Upper lobe of left lung (tissue), 4 donors: Measurements from ENCODE around the gene CGREF1.

Experiments used
- POLR2A ChIP-seq, 4 donors: fragments of 450-650 bp; IDR thresholded peaks; one replicate each; pipeline ENCODE4 v1.5.1; 2016 to 2017; ENCODE audit warnings: antibody characterized with exemption in 4 of 4, mild to moderate bottlenecking in 2 of 4
- POLR2AphosphoS5 ChIP-seq, 2 donors: sonication (generic); formaldehyde crosslinking; IDR thresholded peaks; one replicate each; pipeline ENCODE4 v1.5.1; 2017; ENCODE audit warnings: antibody characterized with exemption in 2 of 2
- TF ChIP-seq, protein P1 (sequence below), 6 experiments: fragments of 450-650 bp in 4 of 6; fragments of 200-600 bp in 2 of 6; sonication (generic) in 2 of 6; IDR thresholded peaks; one replicate each; pipeline ENCODE4 v1.5.1; 2016 to 2019; ENCODE audit warnings: antibody characterized with exemption in 6 of 6

DNA sequence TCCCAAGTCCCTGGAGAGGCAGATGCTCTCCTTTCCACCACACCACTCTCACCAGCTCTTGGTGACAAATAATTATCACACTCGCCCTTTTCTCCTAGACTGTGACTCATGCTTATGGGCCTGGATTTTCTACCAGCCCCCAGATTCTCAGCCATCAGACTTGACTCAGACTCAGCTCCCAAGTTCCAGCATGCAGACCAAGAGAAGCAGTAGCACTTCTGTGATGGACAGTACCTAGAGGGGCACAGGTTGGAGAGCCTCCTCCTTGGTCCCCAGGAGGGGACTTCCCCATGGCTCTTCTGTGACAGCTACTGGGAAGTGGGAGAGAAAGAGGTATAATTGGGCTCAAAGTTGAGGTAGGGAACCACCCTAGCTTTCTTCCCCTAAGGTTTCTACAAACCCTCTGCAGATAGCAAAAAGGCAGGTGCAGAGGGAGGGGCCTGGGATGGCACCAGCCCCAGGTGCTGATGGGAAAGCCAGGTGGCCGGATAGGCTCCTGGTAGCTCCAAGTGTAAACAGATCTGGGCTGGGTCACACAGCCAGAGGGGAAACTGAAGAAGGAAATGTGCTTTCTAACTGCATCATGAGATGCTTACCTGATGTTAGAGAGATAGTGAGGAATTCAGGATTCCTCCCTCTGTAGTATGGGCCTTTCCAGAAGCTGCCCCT, 34.0 kb upstream of the CGREF1 start:
- TF ChIP-seq, protein P1, sequence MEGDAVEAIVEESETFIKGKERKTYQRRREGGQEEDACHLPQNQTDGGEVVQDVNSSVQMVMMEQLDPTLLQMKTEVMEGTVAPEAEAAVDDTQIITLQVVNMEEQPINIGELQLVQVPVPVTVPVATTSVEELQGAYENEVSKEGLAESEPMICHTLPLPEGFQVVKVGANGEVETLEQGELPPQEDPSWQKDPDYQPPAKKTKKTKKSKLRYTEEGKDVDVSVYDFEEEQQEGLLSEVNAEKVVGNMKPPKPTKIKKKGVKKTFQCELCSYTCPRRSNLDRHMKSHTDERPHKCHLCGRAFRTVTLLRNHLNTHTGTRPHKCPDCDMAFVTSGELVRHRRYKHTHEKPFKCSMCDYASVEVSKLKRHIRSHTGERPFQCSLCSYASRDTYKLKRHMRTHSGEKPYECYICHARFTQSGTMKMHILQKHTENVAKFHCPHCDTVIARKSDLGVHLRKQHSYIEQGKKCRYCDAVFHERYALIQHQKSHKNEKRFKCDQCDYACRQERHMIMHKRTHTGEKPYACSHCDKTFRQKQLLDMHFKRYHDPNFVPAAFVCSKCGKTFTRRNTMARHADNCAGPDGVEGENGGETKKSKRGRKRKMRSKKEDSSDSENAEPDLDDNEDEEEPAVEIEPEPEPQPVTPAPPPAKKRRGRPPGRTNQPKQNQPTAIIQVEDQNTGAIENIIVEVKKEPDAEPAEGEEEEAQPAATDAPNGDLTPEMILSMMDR (IDR thresholded peaks at IDR 0.05): no peak
- TF ChIP-seq POLR2AphosphoS5 (IDR thresholded peaks at IDR 0.05) (no peak), POLR2A (IDR thresholded peaks at IDR 0.05) (no peak)
